GM21576 (cell line): ENCODE measurements around the gene TNFRSF4.
"Not testable (repeated sequence)": the region's sequence is repeated elsewhere in the genome, so short reads cannot be mapped to it uniquely, and the experiment has no call there.

ENCODE experiments used
- ATAC-seq: cut with Tn5 transposase; IDR thresholded peaks from one replicate; pipeline ENCODE4 v1.9.1; 2021; ENCODE audit warnings: mild to moderate bottlenecking, moderate library complexity; ENCODE audit not compliant: unreplicated experiment

The TNFRSF4 gene

DNA sequence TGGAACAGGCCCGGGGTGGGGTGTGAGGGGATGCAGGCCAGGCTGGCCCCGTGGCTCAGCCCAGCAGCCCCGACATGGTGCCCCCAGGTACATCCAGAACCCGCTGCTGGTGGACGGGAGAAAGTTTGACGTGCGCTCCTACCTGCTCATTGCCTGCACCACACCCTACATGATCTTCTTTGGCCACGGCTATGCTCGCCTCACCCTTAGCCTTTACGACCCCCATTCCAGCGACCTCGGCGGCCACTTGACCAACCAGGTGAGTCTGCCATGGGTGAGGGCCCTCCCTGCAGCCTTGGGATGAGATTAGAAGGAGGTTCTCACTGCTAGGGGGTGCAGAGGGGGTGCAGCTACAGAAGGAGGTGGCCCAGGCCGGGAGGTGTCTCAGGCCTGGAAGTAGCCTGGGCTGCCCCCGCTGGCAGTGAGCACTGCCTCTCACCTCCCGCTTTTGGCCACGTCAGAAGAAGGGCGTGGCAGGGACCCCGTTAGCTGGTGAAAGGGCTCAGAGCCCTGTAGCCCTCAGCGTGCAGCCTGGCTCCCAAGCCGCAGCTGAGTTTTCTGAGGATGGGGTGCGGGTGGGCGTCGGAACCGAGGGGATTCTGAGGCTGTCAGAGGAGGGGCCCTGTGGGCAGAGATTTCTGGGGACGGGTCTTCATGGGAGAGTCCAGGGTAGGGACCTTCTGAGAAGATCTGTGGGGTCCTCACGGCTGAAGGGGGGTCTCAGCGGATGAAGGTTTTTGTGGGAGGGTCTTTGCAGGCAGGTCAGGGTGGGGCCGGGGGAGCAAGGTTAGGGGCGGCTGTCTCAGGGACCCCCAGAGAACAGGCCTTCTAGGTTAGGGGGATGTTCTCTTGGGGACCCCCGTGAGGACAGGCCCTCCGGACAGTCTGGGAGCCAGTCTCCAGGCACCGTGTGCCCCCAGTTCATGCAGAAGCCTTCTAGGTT lies 29.8 kb downstream of the TNFRSF4 start:
- ATAC-seq = no peak

DNA sequence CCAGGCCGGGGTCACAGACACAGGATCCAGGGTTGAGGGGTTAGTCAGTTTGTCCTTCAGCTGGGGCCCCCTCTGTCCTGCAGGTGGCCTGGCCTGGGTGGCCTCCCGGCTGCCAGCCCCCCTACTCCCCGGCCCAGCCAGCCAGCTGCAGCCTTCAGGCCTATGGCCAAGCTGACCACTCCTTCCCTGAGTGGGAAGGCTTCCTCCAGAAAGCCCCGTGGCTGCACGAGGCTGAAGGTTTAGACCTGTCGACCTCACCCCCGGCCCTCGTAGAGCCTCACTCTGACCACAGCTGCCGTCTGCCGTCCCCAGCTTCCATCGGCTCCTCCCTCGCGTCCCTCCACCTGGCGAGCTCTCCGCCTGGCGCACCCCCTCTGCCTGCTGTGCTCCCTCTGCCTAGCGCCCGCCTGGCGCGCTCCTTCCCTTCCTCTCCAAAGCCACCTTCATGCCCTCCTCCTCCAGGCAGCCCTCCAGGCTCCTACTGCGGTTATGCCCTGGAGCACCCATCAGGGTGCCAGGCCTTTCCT lies 30.7 kb downstream of the TNFRSF4 start:
- ATAC-seq = no peak

DNA sequence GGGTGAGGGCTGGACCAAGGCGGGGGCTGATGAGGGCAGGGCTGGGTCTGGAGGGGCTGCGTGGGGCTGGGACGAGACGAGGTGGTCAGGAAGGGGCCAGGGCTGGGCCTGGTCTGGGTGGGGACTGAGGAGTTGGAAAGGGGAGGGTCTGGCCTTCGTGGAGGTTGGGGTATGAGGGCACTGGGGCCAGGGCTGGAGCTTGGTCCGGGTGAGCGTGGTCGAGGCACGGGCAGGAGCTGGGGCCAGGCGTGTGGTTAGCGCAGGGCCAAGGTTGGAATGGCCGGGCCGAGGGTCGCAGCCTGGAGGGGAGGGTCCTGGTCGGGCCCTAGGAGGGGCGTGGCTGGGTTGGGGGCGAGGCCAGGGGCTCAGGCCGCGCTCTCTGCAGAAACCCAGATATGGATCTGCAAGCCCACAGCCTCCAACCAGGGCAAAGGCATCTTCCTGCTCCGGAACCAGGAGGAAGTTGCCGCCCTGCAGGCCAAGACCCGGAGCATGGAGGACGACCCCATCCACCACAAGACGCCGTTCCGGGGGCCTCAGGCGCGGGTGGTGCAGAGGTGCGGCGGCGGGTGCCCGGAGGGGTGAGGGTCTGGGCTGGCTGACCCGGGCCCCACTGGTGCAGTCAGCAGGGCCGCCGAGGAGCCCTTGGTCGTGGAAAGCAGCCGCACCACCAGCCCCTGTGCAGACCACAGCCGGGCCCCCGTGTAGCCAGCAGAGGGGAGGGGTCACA lies 31.3 kb downstream of the TNFRSF4 start:
- no peak for ATAC-seq

DNA sequence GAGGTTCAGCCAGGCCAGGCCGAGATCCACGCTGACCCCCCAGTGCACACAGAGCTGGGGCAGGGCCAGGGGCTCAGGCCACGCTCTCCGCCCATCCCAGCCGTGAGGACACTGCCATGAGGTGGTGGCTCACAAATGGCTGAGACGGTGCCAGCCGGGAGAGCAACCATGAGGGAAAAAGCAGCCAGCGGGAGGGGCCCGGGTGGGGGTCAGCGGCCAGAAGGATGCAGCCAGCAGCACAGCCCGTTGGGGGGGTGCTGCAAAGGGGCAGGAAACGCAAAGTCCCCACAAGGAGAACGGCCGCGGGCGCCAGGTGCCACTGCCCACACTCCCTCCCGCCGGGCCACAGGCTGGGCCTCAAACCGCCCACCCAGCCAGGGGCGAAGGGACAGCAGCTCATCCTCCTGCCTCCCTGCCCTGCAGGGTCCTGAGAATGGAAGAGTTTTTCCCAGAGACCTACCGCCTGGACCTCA lies 32.0 kb downstream of the TNFRSF4 start:
- no peak for ATAC-seq

DNA sequence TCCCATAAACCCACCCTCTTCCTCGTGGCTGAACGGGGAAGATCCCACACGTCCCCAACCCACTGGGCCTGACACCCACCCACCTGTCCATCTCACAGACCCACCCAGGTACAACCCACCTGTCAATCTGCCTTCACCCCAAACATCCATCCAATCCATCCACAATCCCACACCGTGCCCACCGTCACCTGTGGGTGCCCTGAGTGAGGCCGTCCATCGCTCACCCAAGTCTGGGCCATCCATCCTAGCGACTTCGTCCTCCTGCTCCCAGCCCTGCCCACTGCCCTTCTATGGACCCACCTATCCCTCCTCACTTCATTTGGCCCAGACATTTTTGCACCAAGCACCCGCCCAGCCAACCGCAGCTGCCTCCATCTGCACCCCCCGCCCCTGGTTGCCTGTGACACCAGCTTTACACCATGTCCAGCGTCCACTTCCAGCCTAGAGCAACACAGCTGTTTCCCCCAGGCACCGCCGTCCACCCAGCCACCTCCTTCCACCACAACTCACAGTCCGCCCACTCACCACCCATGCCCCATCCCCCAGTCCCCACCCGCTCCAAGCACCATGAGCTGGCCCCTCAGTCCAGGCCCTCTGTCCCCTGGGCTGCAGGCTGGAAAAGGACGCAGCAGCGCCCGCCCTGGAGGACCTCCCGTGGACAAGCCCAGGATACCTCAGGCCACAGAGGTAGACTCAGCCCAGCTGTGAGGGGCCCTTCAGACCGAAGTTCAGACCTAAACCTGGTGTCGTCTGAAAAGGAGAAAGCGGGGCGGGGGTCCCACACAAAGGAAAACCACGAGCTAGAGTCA lies 32.6 kb downstream of the TNFRSF4 start:
- no peak for ATAC-seq

DNA sequence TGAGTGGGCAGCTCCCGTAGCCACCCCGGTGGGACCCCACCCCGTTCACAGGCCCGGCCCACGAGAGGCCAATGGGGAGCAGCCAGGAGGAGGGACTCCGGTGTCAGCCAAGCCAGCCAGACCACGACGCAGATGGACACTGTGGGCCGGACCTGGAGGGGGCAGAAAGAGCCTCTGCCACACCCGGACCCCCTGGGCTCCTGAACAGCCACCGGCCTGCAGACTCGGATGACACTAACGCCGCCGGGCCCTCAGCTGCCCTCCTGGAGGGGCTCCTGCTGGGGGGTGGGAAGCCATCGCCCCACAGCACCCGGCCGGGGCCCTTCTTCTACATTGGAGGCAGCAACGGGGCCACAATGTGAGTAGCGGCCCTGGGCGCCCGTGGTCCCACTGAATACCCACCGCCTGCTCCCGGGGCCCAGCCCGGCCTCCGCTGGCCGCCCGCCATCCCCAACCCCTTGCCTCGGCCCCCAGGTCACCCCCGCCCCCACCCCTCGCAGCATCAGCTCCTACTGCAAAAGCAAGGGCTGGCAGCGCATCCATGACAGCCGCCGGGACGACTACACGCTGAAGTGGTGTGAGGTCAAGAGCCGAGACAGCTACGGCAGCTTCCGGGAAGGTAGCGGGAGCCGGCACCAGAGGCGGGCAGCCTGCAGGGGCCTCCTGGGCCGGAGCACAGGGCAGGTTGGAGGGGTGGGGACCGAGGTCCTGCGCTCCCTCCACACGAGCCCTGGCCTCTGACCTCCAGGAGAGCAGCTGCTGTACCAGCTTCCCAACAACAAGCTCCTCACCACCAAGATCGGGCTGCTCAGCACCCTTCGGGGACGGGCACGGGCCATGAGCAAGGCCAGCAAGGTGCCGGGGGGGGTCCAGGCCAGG lies 33.7 kb downstream of the TNFRSF4 start:
- ATAC-seq = no peak

DNA sequence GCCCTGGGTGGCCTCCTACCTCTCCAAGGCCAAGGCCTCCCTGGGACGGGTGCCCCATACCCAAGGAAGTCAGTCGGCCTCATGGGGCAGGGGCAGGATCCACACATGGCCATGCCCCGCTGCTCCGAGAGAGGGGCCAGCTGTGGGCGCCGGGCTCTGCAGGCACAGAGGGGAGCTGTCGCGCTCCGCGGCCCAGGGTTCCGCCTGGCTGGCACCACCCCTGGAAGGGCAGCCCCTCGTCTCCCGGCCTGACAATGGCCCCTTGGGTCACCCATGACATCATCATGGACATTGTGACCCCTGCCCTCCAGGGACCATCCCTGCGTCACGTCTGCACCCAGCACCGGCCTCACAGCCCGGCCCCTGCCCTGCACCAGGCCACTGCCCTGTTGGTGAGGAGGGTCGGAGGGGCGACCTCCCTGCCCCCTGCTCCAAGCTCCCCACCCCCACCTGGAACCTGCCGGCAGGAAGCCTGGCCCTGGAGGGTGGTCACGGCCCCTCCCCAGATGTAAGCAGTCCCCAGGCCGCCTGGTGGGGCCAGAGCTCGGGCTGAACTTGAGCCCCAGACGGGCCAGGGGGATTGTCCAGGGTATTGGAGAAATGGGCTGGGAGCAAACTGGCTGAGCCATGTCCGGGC lies 34.5 kb downstream of the TNFRSF4 start:
- ATAC-seq = no peak

DNA sequence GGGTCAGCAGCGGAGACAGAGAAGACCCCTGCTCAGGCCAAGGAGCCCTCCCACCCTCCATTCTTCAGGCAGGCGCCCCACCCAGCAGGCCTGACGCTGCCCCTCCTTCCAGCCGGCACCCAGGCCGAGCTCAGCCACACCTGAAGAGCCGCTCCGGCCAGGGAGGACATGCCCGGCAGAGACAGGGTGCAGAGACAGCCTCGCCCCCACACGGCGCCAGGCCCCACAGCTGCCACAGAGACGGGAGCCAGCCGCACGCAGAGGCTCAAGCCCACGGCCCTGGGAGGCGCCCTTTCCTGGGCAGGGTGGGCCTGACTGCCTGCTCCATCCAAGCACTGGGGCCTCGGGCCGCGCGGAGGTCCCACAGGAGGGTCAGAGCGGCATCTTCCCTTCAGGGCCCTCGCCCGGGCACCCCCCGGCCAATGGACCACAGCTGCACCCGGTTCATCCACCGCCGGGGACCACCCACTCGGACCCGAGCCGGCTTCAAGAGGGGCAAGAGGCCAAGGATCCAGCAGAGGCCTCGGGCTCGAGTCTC lies 35.1 kb downstream of the TNFRSF4 start:
- ATAC-seq = no peak

DNA sequence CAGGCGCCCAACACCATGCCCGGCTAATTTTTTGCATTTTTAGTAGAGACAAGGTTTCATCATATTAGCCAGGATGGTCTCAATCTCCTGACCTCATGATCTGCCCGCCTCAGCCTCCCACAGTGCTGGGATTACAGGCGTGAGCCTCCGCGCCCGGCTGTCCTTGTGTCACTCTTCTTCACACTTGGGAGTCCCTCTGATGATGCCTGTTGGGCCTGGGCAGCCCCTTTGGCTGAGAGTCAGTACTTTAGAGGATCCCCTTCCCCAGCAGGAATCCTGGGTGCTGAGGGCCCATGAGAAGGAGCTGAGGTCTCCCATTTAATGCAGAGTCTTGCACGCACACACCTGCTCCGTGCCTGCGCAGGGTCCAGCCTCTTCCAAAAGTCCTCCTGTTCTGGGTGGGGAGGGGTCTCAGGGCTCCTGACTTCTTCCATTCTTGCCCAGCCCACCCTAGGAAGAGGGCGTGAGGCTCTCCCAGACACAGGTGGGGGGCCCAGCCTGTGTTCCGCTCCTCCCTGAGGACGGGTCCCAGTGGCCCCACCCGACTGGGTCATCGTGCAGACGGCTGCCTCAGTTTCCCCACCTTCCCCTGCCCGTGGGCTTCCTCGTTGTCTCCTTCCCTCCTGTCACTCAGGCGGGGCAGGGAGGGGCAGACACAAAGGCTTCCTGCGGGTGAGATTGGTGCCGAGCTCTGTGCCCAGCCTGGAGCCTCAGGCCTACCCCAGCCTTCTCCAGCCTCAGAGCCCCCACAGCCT lies 36.3 kb downstream of the TNFRSF4 start:
- no peak for ATAC-seq

DNA sequence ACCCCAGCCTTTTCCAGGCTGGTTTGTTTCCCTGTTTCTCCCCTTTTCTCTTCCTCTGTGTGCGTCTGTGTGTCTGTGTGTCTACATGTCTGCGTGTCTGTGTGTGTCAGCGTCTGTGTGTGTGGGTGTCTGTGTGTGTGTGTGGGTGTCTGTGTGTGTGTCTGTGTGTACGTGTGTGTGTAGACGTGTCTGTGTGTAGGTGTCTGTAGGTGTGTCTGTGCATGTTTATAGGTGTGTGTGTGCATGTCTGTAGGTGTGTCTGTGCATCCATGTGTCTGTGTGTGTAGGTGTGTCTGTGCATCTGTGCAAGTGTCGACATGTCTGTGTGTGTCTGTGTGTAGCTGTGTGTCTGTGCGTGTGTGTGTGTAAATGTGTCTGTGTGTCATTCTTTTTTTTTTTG lies 37.0 kb downstream of the TNFRSF4 start:
- ATAC-seq = no peak

DNA sequence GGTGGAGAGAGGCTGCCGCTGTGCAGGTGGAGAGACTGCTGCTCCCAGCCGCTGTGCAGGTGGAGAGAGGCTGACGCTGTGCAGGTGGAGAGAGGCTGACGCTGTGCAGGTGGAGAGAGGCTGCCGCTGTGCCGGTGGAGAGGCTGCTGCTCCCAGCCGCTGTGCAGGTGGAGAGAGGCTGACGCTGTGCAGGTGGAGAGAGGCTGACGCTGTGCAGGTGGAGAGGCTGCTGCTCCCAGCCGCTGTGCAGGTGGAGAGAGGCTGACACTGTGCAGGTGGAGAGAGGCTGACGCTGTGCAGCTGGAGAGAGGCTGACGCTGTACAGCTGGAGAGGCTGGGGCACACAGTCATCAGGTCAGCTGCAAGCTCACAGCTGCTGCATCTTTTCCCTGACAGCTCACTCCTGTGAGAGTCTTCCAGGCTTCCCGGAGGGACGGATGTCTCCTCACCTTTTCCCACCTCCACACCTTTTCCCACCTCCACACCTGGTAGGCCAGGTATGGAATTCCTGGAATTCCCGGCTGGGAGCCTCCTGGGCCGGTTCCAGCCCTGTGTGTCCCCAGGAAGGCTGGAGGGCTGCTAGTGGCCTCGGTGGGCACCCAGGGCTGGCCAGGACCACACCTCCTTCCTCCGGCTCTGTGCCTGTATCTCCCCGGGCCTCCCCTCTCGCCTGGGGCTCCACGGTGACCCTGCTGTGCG lies 37.7 kb downstream of the TNFRSF4 start:
- not testable (repeated sequence) for ATAC-seq

DNA sequence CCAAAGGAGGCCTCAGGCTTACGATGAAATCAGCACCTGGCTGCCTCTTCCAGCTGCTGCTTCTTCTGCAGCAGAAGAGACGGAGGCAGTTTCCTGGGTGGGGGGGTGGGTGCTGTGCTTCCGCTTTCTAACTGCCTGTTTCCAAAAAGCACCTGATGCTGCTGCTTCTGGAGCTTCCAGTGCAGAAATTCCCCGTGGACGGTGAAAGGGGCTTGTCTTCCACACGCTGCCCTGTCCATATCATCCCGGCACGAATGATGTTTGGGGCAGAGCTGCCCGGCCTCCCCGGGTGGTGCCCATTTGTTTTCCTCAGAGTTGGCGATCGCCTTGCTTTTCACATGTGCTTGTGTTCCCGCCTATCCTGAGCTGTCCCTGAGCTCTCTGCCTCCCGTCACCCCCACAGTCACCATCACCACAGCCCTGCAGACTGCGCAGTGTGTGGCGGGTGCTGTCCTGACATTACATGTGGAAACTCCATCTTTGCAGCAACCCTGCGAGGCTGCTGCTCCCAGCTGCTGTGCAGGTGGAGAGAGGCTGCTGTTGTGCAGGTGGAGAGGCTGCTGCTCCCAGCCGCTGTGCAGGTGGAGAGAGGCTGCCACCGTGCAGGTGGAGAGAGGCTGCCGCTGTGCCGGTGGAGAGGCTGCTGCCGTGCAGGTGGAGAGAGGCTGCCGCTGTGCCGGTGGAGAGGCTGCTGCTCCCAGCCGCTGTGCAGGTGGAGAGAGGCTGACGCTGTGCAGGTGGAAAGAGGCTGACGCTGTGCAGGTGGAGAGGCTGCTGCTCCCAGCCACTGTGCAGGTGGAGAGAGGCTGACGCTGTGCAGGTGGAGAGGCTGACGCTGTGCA lies 38.5 kb downstream of the TNFRSF4 start:
- ATAC-seq = no peak

DNA sequence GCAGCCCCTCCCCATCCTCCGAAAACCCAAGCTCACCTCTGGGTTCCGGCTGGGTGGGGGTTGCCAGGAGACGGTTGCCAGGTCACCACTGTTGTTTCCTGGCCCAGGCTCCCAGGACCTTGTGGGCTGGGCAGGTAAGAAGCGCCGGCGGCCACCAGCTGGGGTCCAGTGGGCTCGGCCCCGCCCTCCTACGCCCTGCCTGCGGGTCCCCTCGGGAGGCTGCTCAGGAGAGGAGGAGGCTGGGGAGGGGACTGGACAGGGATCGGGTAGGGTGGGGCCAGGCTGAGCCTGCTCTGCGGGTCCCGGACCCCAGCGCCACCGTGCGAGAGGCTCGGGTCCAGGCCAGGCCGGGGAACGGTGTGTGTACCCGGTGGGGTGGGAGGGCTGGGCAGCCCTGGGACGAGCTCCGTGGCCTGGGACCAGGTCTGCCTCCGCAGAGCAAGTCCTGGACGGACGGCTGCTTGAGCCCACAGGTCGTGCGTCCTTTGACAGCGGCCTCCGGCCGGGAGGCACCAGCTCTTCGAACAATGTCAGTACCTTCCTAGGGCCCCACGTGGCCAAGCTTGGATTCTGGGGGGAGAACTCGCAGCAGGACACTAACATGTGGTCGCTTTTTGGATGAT lies 40.0 kb downstream of the TNFRSF4 start, which contains the start of gene TTLL10:
Gene TTLL10, plus strand, starts transcription at position 88 of the 623 bp plus-strand sequence. CDS start 5,336 bp downstream, outside the sequence.
- no peak for ATAC-seq

DNA sequence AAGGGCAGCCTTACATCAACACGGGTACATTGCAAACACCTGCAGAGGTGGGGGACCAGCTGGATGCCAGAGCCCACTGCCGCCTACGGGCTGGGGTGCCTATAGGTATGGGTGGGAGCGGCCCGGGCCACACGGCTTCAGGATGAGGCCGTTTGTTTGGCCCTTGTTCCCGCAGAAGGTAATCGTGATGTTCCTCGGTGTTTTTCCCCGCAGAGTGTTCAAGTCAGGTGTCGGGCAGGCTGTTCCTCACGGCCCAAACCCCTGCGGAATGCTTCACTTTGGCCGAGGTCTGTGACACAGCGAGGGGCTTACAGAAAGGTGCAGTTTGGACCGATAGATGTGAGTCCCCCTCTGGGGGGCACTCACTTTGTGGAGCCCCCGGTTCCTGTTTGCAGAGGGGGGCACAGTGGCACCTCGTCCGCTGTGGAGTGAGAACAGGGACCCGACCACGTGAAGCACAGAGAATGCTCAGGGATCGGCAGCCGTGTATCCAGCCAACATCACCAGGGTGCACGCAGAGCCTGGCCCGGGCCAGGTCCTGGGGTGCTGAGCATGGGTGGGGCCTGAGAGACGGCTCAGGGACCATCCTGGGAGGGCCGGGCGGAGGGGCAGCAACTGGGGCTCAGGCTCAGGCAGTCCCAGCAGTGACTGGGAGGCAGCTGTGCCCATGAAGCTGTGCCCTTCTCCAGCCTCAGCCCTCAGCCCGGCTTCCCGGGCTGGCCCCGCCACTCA lies 40.7 kb downstream of the TNFRSF4 start:
- ATAC-seq = no peak

DNA sequence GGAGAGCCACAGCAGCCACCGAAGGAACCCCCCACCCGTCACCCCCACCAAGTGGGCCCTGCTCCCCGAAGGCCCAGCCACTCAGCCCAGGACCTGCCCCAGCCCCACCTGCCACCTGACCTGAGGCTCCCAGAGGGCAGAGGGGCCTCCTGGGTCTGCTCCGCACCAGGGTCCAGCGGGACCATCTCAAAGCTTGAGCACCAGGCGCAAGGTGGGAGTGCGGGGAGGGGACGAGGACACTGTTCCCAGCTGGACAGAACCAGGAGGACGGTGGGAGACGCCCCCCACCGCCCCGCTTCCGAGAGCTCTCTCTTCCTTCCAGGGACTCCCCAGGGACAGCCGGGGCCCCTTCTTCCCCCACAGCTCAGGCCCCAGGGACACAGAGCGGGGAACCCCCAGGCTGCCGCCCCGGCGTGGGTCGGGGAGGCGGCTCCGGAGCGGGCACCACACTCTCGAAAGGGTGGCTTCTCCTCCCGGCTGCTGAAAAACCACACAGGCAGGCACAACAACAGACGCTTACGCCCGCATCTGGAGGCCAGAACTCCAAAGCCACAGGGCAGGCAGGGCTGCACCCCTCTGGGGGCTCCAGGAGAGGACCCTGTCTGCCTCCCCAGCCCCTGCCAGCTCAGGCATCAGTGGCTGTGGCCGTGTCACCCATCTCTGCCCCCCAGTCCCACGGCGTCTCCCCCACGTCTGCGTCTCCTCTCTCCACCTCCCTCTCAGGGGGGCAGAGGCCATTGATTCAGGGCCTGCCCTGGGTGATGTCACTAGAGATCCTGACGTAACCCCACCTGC lies 42.2 kb downstream of the TNFRSF4 start:
- ATAC-seq = no peak
